HepG2 (cell line): ENCODE data around the gene SRRM3. TPM values are rescaled to one million over a fixed set of nuclear protein-coding genes. Genes with fewer than 3 reads are reported as not detected.
"Not testable (repeated sequence)": the region's sequence is repeated elsewhere in the genome, so short reads cannot be mapped to it uniquely, and the experiment has no call there.

Source experiments
- ATAC-seq: fragments of 200-7000 bp; cut with Tn5 transposase; 3 replicates; pipeline ENCODE4 v1.9.1; 2020; ENCODE audit warnings: mild to moderate bottlenecking, moderate library complexity
- BruUV-seq: library from RNA; stranded (reverse); fragments of 400-500 nt; replicated peaks from 2 replicates; lab custom pipeline; 2021; lab: Mats Ljungman, UMichigan
- CTCF ChIA-PET: fragments of 300-600 bp; formaldehyde crosslinking; extraction: SDS; loops from one replicate; lab custom pipeline; 2021; ENCODE audit warnings: low total read pairs, inconsistent platforms, low intra/inter-chr PET ratio; lab: Yijun Ruan, JAX
- POLR2A ChIA-PET: fragments of 350-600 bp; sonication (Branson Sonifier 250); formaldehyde crosslinking; loops from one replicate; lab custom pipeline; 2020; ENCODE audit warnings: antibody characterized with exemption, inconsistent platforms; lab: Yijun Ruan, JAX
- DNase-seq: peaks from one replicate; pipeline ENCODE4 v3.0.0-alpha.2; 2015; ENCODE audit warnings: low spot score
- FAIRE-seq: peaks from 3 replicates; lab custom pipeline; 2011; peaks lifted over from hg19 to GRCh38; lab: Jason Lieb, UNC
- H2AFZ ChIP-seq: one replicate; pipeline ENCODE4 v1.6.1; 2011; ENCODE audit warnings: low read length, inconsistent platforms
- H3K27ac ChIP-seq: fragments of 300-600 bp; 3 replicates; pipeline ENCODE4 v1.8.0; 2011; ENCODE audit warnings: mixed run types, mild to moderate bottlenecking, mixed read lengths, low read length, inconsistent platforms; ENCODE audit not compliant: insufficient read depth; ENCODE audit errors: extremely low read length
- H3K27me3 ChIP-seq, 2 experiments: fragments of 200-600 bp in 1 of 2; 2 replicates in 1 of 2; 3 replicates in 1 of 2; pipeline versions ENCODE4 v1.6.0 to v1.8.0; 2011; ENCODE audit warnings: low read length in 2 of 2, mild to moderate bottlenecking in 2 of 2, moderate library complexity in 2 of 2, inconsistent platforms in 1 of 2; ENCODE audit not compliant: insufficient read depth in 2 of 2, control insufficient read depth in 1 of 2
- H3K36me3 ChIP-seq, 2 experiments: fragments of 200-600 bp in 1 of 2; replicated peaks in 1 of 2; 2 replicates in 1 of 2; 3 replicates in 1 of 2; pipeline versions ENCODE4 v1.5.1 to v1.8.0; 2011; ENCODE audit warnings: low read length in 2 of 2, inconsistent platforms in 1 of 2; ENCODE audit not compliant: insufficient read depth in 2 of 2, control insufficient read depth in 1 of 2
- H3K4me1 ChIP-seq: 2 replicates; pipeline ENCODE4 v1.5.1; 2012; ENCODE audit warnings: low read length, inconsistent platforms; ENCODE audit not compliant: insufficient read depth
- H3K4me2 ChIP-seq: 2 replicates; pipeline ENCODE4 v1.6.0; 2011; ENCODE audit warnings: low read depth, low read length, inconsistent platforms
- H3K4me3 ChIP-seq, 3 experiments: fragments of 200-600 bp in 1 of 3; sonication (generic), shearing (Covaris generic) in 1 of 3; replicated peaks in 1 of 3; 2 replicates each; pipeline ENCODE4 v1.5.1; 2011 to 2016; ENCODE audit warnings: low read length in 3 of 3, inconsistent platforms in 2 of 3, low read depth in 2 of 3, mild to moderate bottlenecking in 2 of 3, control low read depth in 1 of 3, mixed read lengths in 1 of 3; ENCODE audit not compliant: insufficient read depth in 1 of 3
- H3K79me2 ChIP-seq: one replicate; pipeline ENCODE4 v1.6.1; 2011; ENCODE audit warnings: low read length, inconsistent platforms; ENCODE audit not compliant: insufficient read depth
- H3K9ac ChIP-seq: 2 replicates; pipeline ENCODE4 v1.6.0; 2011; ENCODE audit warnings: mild to moderate bottlenecking, low read depth, low read length, inconsistent platforms; ENCODE audit not compliant: insufficient read depth
- H3K9me3 ChIP-seq: 2 replicates; pipeline ENCODE4 v1.5.1; 2012; ENCODE audit warnings: mild to moderate bottlenecking, low read length
- H4K20me1 ChIP-seq: 2 replicates; pipeline ENCODE4 v1.6.0; 2011; ENCODE audit warnings: inconsistent platforms, mild to moderate bottlenecking, low read length, moderate library complexity; ENCODE audit not compliant: insufficient read depth
- CEBPB ChIP-seq: IDR thresholded peaks from 2 replicates; pipeline ENCODE4 v1.6.1; 2011; ENCODE audit warnings: low read depth, low read length, improper control_type of control experiment, borderline replicate concordance
- CEBPG ChIP-seq: IDR thresholded peaks from 2 replicates; pipeline ENCODE4 v1.6.1; 2016
- DMAP1 ChIP-seq: IDR thresholded peaks from 2 replicates; pipeline ENCODE4 v1.6.1; 2016
- FOSL2 ChIP-seq: sonication (generic); formaldehyde crosslinking; IDR thresholded peaks from 2 replicates; pipeline ENCODE4 v1.4.0; 2020; ENCODE audit warnings: missing genetic modification reagents
- ZNF460 ChIP-seq: sonication (generic); formaldehyde crosslinking; IDR thresholded peaks from 2 replicates; pipeline ENCODE4 v1.5.1; 2020; ENCODE audit warnings: missing genetic modification reagents, mild to moderate bottlenecking, borderline replicate concordance
- WGBS: methylation state at CpG from one replicate; pipeline ENCODE4 v1.1.6; 2017; ENCODE audit warnings: low lambda C conversion rate; 5-methylcytosine and 5-hydroxymethylcytosine counted together
- in situ Hi-C: cut with HindIII; loops from 2 replicates; pipeline ENCODE4 v1.10.0; 2017; ENCODE audit warnings: low pct_unique_long_range_greater_than_20kb; ENCODE audit not compliant: extremely low pct_ligation_motif_present
- intact Hi-C: fragments of 100-400 bp; cut with micrococcal nuclease; formaldehyde crosslinking; loops from one replicate; pipeline ENCODE4 v1.10.0; 2022; ENCODE audit not compliant: unreplicated experiment
- polyA plus RNA-seq, 8 experiments: library from polyadenylated mRNA; depleted of rRNA in 3 of 8; stranded (reverse) in 7 of 8; unstranded in 1 of 8; fragments of >200 nt; fragmentation: Illumina TruSeq in 4 of 8; extraction: Trizol in 4 of 8; gene quantifications; 2 replicates each; pipeline versions ENCODE4 v1.2.1 to v1.2.3, GENCODE V29; 2011 to 2016; ENCODE audit warnings: low read depth in 4 of 8, missing spikeins in 1 of 8, mixed read lengths in 1 of 8; ENCODE audit not compliant: insufficient read depth in 1 of 8
- total RNA-seq, 5 experiments: library from RNA; depleted of rRNA; stranded (reverse); fragments of >200 nt; fragmentation: Illumina TruSeq; extraction: Trizol; gene quantifications; 2 replicates each; pipeline ENCODE4 v1.2.3, GENCODE V29; 2016; ENCODE audit warnings: low read depth in 1 of 5

SRRM3 gene
- total and polyA plus RNA-seq, 2 of the 13 experiments (the other 11 are each of a cell fraction or from before 2014, with no cell fraction given) = 0.13 to 0.54 TPM

DNA sequence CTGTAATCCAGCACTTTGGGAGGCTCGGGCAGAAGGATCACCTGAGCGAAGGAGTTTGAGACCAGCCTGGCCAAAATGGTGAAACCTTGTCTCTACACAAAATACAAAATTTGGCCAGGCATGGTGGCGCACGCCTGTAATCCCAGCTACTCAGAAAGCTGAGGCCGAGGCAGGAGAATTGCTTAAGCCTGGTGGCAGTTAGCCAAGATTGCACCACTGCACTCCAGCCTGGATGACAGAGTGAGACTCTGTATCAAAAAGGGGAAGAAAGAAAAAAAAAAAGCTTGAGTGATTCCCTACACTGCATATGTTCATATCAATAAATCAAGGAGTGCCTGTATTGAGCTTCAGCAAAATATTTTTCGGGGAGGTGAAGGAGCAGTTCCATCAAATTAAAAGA lies 45.8 kb upstream of the SRRM3 start:
- ChIA-PET CTCF (no interaction called here), POLR2A (interaction anchor here (0.6 to 2.3 kb wide), 2 partner anchors 11 to 104 kb away, joined by 3 to 10 read pairs; no protein-coding TSS in a partner anchor)
- peak; percentile 82 for TF ChIP-seq CEBPB
- 0 out of 2 replicates have a peak, but pooled peaks have one; percentile 24 for TF ChIP-seq FOSL2 (CRISPR knock-in tag)
- peak; percentile 80 for TF ChIP-seq CEBPG (CRISPR knock-in tag)
- no peak for TF ChIP-seq DMAP1 (CRISPR knock-in tag)
- TF ChIP-seq ZNF460 = 0 out of 2 replicates have a peak, but pooled peaks have one; percentile 14
- 58% methylated on average over 6 of the region's 6 CpGs for WGBS
- ATAC-seq = peak; percentile 50; the same call in 2 of the 3 replicates
- DNase-seq = peak; percentile 49
- no peaks in the 10 kb centered on the region for H3K36me3 ChIP-seq
- BruUV-seq = no TSS peak
- no peaks in the 10 kb centered on the region for H3K4me1 ChIP-seq
- in situ Hi-C loops = no loop called here
- no peaks in the 10 kb centered on the region for H3K27me3 ChIP-seq
- H3K27ac ChIP-seq = no peak overlapping the region
- H3K4me2 ChIP-seq = no peak overlapping the region
- no peak overlapping the region for H3K4me3 ChIP-seq
- intact Hi-C loops = no loop called here
- no peaks in the 10 kb centered on the region for H4K20me1 ChIP-seq
- no peak overlapping the region for H2AFZ ChIP-seq
- FAIRE-seq = no peak
- H3K9me3 ChIP-seq = no peaks in the 10 kb centered on the region
- H3K79me2 ChIP-seq = no peaks in the 10 kb centered on the region
- H3K9ac ChIP-seq = no peak overlapping the region

DNA sequence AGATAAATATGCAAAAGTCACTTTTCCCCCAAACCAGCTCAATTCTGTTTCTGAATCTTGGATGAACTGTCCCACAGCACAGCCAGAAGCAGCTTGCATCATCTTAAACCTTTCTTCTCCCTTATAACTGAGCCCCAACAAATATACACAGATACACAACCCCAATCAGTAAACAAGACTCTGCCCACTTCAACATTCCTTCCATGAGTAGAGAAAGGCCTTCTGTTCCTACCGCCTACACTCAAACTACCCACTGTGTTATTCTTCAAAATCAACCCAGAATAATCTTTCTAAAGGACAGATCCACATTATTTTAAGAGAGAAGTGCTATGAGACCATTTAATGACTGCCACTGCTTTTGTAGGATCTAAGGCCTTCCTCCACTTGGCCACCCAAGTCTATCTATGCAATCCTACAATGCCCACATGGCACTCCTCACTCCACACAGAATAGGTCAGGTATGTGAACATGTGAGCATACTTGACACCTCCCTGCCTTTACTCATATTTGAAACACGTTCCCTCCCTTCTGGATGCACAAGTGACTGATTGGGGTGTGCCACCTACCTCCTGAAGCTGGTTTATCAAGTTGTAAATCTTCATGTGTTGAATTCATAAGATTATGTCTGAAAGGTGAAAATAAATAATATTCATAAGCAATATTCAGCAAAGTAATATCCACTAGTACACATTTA lies 44.6 kb upstream of the SRRM3 start:
- H3K27ac ChIP-seq, H2AFZ ChIP-seq, intact Hi-C loops, H3K4me2 ChIP-seq, H3K9ac ChIP-seq, in situ Hi-C loops, POLR2A ChIA-PET, ATAC-seq, CTCF ChIA-PET, DNase-seq, H3K9me3 ChIP-seq, H4K20me1 ChIP-seq, H3K27me3 ChIP-seq, FAIRE-seq, H3K4me3 ChIP-seq, H3K4me1 ChIP-seq, H3K79me2 ChIP-seq, BruUV-seq, H3K36me3 ChIP-seq: not testable (repeated sequence)
- 51% methylated on average over 2 of the region's 2 CpGs for WGBS

DNA sequence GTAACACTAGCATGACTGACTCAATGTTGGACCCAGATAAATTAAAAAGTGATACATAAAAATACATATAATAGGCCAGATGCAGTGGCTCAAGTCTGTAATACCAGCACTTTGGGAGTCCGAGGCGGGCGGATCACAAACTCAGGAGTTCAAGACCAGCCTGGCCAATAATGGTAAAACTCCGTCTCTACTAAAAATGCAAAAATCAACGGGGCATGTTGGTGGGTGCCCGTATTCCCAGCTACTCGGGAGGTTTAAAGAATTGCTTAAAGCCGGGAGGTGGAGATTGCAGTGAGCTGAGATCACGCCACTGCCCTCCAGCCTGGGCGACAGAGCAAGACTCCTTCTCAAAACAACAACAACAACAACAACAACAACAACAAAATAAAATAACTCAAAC lies 43.3 kb upstream of the SRRM3 start:
- H3K9me3 ChIP-seq, CTCF ChIA-PET, H3K36me3 ChIP-seq, H3K27ac ChIP-seq, H3K4me2 ChIP-seq, DNase-seq, H3K4me3 ChIP-seq, H3K79me2 ChIP-seq, FAIRE-seq, H3K9ac ChIP-seq, intact Hi-C loops, BruUV-seq, H4K20me1 ChIP-seq, H3K27me3 ChIP-seq, POLR2A ChIA-PET, H3K4me1 ChIP-seq, in situ Hi-C loops, ATAC-seq, H2AFZ ChIP-seq: not testable (repeated sequence)
- WGBS = 95% methylated on average over 10 of the region's 10 CpGs
